PC-3 (cell line): ENCODE measurements around the gene ZMYM1.

Source experiments
- EZH2 ChIP-seq: fragments of 300-600 bp; sonication (generic); IDR thresholded peaks from one replicate; pipeline ENCODE4 v1.6.1; 2017; ENCODE audit warnings: antibody characterized with exemption, mild to moderate bottlenecking, low read length; ENCODE audit not compliant: unreplicated experiment
- EZH2phosphoT487 ChIP-seq: fragments of 300-600 bp; sonication (generic); IDR thresholded peaks from 2 replicates; pipeline ENCODE4 v1.6.1; 2018; ENCODE audit warnings: mild to moderate bottlenecking, antibody characterized with exemption, low read length, borderline replicate concordance
- TF ChIP-seq, protein P1 (sequence below): fragments of 300-600 bp; sonication (generic); conservative IDR thresholded peaks from 2 replicates; pipeline ENCODE4 v1.5.1; 2017; ENCODE audit warnings: antibody characterized with exemption, low read depth, mild to moderate bottlenecking, low read length

DNA sequence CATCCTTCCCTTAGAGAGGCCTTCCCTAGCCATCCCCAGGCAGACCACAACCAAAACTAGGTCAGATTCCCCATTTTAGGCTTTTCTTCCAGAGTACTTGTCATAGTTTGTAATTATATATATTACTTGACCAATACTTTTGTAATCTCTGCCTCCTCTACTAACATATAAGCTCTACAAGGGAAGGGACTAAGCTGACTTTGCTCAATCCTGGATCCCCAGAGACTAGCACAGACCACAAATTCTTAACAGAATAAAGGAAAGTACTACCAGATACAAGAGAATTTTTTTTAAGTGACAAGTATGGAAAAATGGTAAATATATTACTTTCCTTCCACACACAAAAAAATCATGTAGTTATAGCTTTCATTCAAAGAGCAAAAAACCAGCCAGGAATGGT lies 49.4 kb upstream of the ZMYM1 start:
- TF ChIP-seq EZH2 (no peak), EZH2phosphoT487 (no peak)
- TF ChIP-seq, protein P1, sequence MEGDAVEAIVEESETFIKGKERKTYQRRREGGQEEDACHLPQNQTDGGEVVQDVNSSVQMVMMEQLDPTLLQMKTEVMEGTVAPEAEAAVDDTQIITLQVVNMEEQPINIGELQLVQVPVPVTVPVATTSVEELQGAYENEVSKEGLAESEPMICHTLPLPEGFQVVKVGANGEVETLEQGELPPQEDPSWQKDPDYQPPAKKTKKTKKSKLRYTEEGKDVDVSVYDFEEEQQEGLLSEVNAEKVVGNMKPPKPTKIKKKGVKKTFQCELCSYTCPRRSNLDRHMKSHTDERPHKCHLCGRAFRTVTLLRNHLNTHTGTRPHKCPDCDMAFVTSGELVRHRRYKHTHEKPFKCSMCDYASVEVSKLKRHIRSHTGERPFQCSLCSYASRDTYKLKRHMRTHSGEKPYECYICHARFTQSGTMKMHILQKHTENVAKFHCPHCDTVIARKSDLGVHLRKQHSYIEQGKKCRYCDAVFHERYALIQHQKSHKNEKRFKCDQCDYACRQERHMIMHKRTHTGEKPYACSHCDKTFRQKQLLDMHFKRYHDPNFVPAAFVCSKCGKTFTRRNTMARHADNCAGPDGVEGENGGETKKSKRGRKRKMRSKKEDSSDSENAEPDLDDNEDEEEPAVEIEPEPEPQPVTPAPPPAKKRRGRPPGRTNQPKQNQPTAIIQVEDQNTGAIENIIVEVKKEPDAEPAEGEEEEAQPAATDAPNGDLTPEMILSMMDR: no peak
